HFF-Myc (cell line): ENCODE results near the gene ABLIM2.

Source experiments
- DNase-seq: peaks from one replicate; pipeline ENCODE4 v3.0.0-alpha.2; 2011; ENCODE audit warnings: low read depth; ENCODE audit errors: extremely low read depth
- H3K4me3 ChIP-seq: replicated peaks from 2 replicates; pipeline ENCODE4 v1.5.1; 2011; ENCODE audit warnings: low read depth, mild to moderate bottlenecking, control low read depth, low read length
- TF ChIP-seq, protein P1 (sequence below): IDR thresholded peaks from 2 replicates; pipeline ENCODE4 v1.5.1; 2012; ENCODE audit warnings: mild to moderate bottlenecking, low read depth, low read length, control low read depth; ENCODE audit errors: missing control alignments

The ABLIM2 gene

DNA sequence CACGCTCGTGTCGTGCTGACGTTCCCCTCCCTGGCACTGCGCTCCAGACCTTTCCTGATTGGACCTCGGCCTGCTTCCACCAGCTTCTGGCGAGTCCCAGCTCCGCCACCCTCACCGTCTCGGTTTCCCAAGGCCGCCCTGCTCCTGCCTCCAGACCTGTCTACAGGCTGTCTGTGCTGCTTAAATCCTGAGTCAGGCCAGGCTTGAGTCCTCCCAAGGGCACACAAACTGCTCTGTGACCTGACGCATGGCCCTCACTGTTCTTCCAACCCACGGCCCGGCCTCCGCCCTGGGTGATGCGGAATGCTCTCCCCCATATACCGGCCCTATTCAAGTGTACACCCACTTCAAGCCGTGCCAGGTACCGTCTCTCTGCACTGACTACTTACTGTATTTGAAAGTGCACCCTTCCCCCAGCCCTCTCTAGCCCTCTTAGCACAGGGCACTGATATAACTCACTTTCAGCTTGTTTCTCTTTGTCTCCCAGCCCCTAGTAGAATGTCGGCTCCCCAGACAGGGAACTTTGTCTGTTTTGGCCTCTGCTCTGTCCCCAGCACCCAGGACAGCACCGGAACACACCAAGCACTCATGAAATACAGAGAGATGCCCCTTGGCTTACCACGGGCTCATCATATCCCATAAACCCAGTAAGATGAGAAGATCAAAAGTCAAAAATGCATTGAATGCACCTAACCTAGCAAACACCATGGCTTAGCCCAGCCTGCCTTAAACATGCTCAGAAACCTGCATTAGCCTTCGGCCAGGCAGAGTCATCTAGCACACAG, 155.9 kb downstream of the ABLIM2 start:
- no peak for DNase-seq
- no peak overlapping the region for H3K4me3 ChIP-seq
- TF ChIP-seq, protein P1, sequence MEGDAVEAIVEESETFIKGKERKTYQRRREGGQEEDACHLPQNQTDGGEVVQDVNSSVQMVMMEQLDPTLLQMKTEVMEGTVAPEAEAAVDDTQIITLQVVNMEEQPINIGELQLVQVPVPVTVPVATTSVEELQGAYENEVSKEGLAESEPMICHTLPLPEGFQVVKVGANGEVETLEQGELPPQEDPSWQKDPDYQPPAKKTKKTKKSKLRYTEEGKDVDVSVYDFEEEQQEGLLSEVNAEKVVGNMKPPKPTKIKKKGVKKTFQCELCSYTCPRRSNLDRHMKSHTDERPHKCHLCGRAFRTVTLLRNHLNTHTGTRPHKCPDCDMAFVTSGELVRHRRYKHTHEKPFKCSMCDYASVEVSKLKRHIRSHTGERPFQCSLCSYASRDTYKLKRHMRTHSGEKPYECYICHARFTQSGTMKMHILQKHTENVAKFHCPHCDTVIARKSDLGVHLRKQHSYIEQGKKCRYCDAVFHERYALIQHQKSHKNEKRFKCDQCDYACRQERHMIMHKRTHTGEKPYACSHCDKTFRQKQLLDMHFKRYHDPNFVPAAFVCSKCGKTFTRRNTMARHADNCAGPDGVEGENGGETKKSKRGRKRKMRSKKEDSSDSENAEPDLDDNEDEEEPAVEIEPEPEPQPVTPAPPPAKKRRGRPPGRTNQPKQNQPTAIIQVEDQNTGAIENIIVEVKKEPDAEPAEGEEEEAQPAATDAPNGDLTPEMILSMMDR: no peak

DNA sequence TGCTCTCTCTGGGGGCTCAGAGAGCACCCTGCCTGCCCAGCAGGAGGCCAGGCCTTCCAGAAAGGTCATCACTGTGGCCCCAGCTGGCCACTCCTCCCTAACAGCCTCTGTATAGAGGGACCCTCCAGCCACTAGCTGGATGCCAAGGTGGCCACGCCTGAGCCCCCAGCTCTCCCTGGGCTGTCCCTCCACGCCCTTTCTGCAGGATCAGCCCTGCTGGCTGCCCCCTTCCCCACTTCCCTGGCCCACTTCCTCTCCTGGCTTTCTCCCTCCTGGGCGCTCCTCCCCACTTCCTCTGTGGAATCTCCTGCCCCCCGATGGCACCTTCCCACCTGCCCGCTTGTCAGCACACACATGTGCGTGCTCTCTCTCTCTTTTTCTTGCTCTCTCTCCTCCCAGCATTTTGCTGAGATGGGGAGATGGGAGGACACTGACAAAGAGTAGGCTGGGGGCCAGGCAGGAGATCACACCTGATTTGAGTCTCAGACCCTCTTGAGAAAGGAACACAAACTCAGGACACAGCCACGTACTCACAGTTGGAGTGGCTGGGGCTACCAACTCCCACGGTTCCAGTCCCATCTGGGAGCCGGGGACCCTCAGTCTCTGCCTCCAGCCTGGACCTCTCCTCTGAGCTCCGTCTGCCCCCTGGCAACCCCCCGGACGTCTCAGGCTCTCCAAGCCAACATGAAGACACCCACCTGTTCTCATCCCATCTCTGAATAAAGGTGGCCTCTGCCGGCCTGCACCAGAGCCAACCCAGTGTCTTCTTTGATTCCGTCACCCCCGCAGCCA, 156.9 kb downstream of the ABLIM2 start:
- TF ChIP-seq, protein P1: no peak

DNA sequence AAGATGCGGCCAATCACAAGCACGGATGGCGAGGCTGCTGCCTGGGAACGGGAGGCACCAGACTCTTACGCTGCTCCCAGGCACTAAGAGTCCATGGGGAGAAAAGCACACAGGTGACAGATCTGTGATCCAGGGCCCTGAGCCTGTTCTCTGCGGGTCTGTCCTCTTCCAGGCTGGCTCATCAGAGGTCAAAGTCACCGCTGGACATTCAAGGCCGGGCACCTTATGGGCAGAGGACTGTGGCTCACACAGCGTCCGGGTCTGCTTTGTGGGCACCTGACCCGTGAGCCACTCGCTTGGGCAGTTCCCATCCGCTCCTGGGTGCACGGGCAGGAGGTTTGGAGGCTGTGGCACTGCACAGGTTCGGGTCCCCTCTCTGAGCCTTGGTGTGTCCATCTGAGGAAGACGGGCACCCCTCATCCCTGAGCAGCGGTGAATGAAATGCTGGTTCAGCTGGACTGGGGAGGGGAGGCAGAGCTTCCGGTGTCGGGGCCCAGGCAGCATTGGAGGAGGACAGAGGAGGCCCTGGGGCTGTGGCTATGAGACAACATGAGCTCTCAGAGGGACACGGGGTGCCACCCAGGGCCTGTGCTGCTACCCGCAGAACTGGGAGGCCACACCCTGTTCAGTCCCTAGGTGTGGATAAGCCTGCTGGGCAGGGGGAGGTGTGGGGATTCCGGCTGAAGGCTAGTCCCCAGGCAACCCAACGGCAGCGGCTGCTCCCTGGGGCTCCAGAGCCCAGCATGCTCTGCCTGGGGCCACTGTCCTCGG, 157.7 kb downstream of the ABLIM2 start:
- DNase-seq: no peak
- H3K4me3 ChIP-seq: no peak overlapping the region
- TF ChIP-seq, protein P1: no peak

More for the DNA sequence above, 156.9 kb downstream of the ABLIM2 start:
- no peak for DNase-seq
- H3K4me3 ChIP-seq: no peak overlapping the region

DNA sequence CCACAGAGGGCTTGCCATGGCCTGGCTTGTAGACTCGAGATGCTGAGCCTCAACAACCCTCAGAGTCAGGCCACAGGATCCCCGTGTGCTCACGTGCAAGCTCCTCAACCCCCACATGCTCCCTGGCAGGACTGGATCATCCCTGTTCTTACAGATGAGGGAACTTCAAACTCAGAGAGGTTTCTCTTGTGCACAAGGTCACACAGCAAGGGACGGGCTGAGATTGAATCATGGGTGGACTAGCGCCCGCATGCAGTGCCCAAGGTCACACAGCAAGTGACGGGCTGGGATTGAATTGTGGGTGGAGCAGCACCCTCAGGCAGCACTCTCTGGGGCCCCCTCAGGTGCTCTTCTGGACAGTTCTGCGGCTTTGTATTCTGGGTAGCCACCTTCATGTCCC, 158.4 kb downstream of the ABLIM2 start:
- TF ChIP-seq, protein P1: no peak
- no peak for DNase-seq
- H3K4me3 ChIP-seq: no peak overlapping the region

DNA sequence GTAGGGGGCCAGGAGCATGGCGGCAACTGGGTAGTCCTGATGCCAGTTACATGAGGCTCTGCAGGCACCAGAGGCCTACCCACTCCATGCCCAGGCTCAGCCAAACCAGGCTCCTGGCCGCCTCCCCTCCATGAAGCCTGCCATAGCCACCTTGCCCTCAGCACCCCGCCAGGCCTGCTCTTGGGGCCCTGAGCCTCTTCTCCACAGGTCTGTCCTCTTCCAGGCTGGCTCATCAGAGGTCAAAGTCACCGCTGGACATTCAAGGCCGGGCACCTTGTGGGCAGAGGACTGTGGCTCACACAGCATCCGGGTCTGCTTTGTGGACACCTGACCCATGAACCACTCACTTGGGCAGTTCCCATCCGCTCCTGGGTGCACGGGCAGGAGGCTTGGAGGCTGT, 158.9 kb downstream of the ABLIM2 start:
- H3K4me3 ChIP-seq: no peak overlapping the region
- TF ChIP-seq, protein P1: no peak
- no peak for DNase-seq

DNA sequence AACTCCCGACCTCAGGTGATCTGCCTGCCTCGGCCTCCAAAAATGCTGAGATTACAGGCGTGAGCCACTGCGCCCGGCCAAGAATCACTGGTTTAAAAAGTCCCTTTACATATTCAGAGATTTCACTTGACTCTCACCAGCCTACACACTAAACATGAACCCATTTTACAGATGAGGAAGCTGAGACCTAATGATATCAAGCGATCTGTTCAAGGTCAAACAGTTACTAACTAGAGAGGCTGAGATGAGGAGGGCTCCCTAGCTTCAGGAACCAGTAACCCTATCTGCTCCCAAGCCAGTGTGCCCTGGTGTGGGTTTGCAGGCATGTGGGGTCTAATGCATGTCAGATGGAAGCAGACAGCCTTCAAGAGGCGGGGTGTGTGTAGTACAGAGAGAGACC, 159.3 kb downstream of the ABLIM2 start:
- TF ChIP-seq, protein P1: no peak
- DNase-seq: no peak
- H3K4me3 ChIP-seq: no peak overlapping the region
